Hindlimb muscle (tissue), 1 donor: ENCODE results near the gene EME1. TPM values are rescaled to one million over a fixed set of nuclear protein-coding genes. Genes with fewer than 3 reads are reported as not detected.
"Not testable (repeated sequence)": the region's sequence is repeated elsewhere in the genome, so short reads cannot be mapped to it uniquely, and the experiment has no call there.

Experiments
- DNase-seq: peaks from one replicate; pipeline ENCODE4 v3.0.0-alpha.2; 2013
- polyA plus RNA-seq: library from polyadenylated mRNA; unstranded; fragments of 120-200 nt; gene quantifications from one replicate; pipeline ENCODE4 v1.2.1, GENCODE V29; 2013; ENCODE audit not compliant: insufficient read length

The EME1 gene
- 4.9 TPM for polyA plus RNA-seq

GRCh38 chr17:50372758-50373556 lies at the start of gene EME1, which contains the start of gene MRPL27:
EME1 (plus strand) TSS chr17:50373229; CDS start chr17:50375209, 1,980 bp downstream.
MRPL27 (minus strand) TSS chr17:50373184; CDS start chr17:50373170, 14 bp downstream.
- peak; percentile 91 for DNase-seq

- DNase-seq = no peak
These were observed 47.1 kb upstream of the EME1 start for GRCh38 chr17:50325906-50326305.

GRCh38 chr17:50326831-50327364 lies 46.1 kb upstream of the EME1 start:
- no peak for DNase-seq

GRCh38 chr17:50328363-50329325 lies 44.4 kb upstream of the EME1 start:
- DNase-seq = no peak

- no peak for DNase-seq
These were observed 43.3 kb upstream of the EME1 start for GRCh38 chr17:50329716-50330115.

GRCh38 chr17:50330151-50330775 lies 42.8 kb upstream of the EME1 start:
- no peak for DNase-seq

GRCh38 chr17:50331085-50331791 lies 41.8 kb upstream of the EME1 start:
- DNase-seq = no peak

- no peak for DNase-seq
These were observed 40.8 kb upstream of the EME1 start for GRCh38 chr17:50332196-50332595.

GRCh38 chr17:50333291-50334057 lies 39.6 kb upstream of the EME1 start:
- DNase-seq = not testable (repeated sequence)

- no peak for DNase-seq
These were observed 35.1 kb upstream of the EME1 start for GRCh38 chr17:50337956-50338355.

- DNase-seq = no peak
These were observed 34.4 kb upstream of the EME1 start for GRCh38 chr17:50338645-50339044.

- DNase-seq = no peak
These were observed 33.6 kb upstream of the EME1 start for GRCh38 chr17:50339381-50339780.

- DNase-seq = no peak
These were observed 28.2 kb upstream of the EME1 start for GRCh38 chr17:50344731-50345365.

- peak; percentile 91 for DNase-seq
These were observed 27.4 kb upstream of the EME1 start, which contains the start of gene XYLT2 for GRCh38 chr17:50345432-50346312. XYLT2 (plus strand) TSS chr17:50346126; CDS start chr17:50346141, 15 bp downstream.

- no peak for DNase-seq
These were observed 26.5 kb upstream of the EME1 start for GRCh38 chr17:50346313-50347116.

- DNase-seq = no peak
These were observed 25.7 kb upstream of the EME1 start for GRCh38 chr17:50347117-50347893.

- no peak for DNase-seq
These were observed 25.1 kb upstream of the EME1 start for GRCh38 chr17:50347894-50348291.
